ENCODE data around the gene ATAD1. TPM values are rescaled to one million over a fixed set of nuclear protein-coding genes. Genes with fewer than 3 reads are reported as not detected.

The ATAD1 gene
- total and polyA plus RNA-seq, 7 donors, result 6.9 to 45.3 (median 28.0) TPM

- H3K27me3 ChIP-seq, result no peaks in the 10 kb centered on the region
- DNase-seq, result no peak
- no peak for TF ChIP-seq POLR2A (IDR thresholded peaks at IDR 0.05)
- TF ChIP-seq CTCF (IDR thresholded peaks at IDR 0.05), result peak; percentile 21 to 64 (median 58)
- WGBS, 2 donors, result 49 to 56% methylated on average over 7 of the region's 7 CpGs
- intact Hi-C loops (cut with DNase I), result loop anchor here (5.0 to 10.0 kb wide), 2 partner anchors 78 to 200 kb away; partner anchors contain the start of gene PAPSS2
- H3K4me1 ChIP-seq, result peaks cover 0 to 7% (median 6%) of the 10 kb centered on the region in 4 donors
- no peak overlapping the region for H3K27ac ChIP-seq
- no peaks in the 10 kb centered on the region for H3K9me3 ChIP-seq
- no peak overlapping the region for H3K4me3 ChIP-seq
- no peaks in the 10 kb centered on the region for H3K36me3 ChIP-seq
Measured at GRCh38 chr10:87734987-87735827, 82.8 kb downstream of the ATAD1 start.

GRCh38 chr10:87733081-87733480, 84.9 kb downstream of the ATAD1 start:
- H3K36me3 ChIP-seq, result no peaks in the 10 kb centered on the region
- H3K9me3 ChIP-seq, result no peaks in the 10 kb centered on the region
- 76 to 82% methylated on average over 5 of the region's 5 CpGs for WGBS, 2 donors
- no peak overlapping the region for H3K4me3 ChIP-seq
- no peak for DNase-seq
- intact Hi-C loops (cut with DNase I), result loop anchor here (10.0 kb wide), 1 partner anchor 198 kb away; no protein-coding TSS in a partner anchor
- peaks cover 0 to 7% (median 6%) of the 10 kb centered on the region in 4 donors for H3K4me1 ChIP-seq
- no peak overlapping the region for H3K27ac ChIP-seq
- TF ChIP-seq CTCF (IDR thresholded peaks at IDR 0.05) (no peak), POLR2AphosphoS5 (IDR thresholded peaks at IDR 0.05) (no peak), POLR2A (IDR thresholded peaks at IDR 0.05) (no peak), EP300 (IDR thresholded peaks at IDR 0.05) (no peak)
- H3K27me3 ChIP-seq, result no peaks in the 10 kb centered on the region

GRCh38 chr10:87729940-87730339, 88.1 kb downstream of the ATAD1 start:
- no peak for DNase-seq
- no peak for TF ChIP-seq EP300 (IDR thresholded peaks at IDR 0.05)
- no peak for TF ChIP-seq CTCF (IDR thresholded peaks at IDR 0.05)
- no peak for TF ChIP-seq POLR2AphosphoS5 (IDR thresholded peaks at IDR 0.05)
- no peak for TF ChIP-seq POLR2A (IDR thresholded peaks at IDR 0.05)
- WGBS, 2 donors, result 55 to 71% methylated on average over 6 of the region's 6 CpGs
- Histone ChIP-seq H3K4me1 (peaks cover 0 to 4% (median 3%) of the 10 kb centered on the region in 4 donors), H3K36me3 (no peaks in the 10 kb centered on the region), H3K27me3 (no peaks in the 10 kb centered on the region), H3K9me3 (no peaks in the 10 kb centered on the region), H3K4me3 (no peak overlapping the region), H3K27ac (no peak overlapping the region)
- intact Hi-C loops (cut with DNase I), result loop anchor here (10.0 kb wide), 1 partner anchor 195 kb away; no protein-coding TSS in a partner anchor

GRCh38 chr10:87724789-87725188, 93.2 kb downstream of the ATAD1 start:
- intact Hi-C loops (cut with DNase I), result no loop called here
- no peaks in the 10 kb centered on the region for H3K27me3 ChIP-seq
- H3K4me3 ChIP-seq, result no peak overlapping the region
- no peaks in the 10 kb centered on the region for H3K36me3 ChIP-seq
- DNase-seq, result no peak
- no peak overlapping the region for H3K27ac ChIP-seq
- 97% methylated on average over 5 of the region's 5 CpGs for WGBS, 2 donors
- TF ChIP-seq EP300 (IDR thresholded peaks at IDR 0.05) (no peak), POLR2AphosphoS5 (IDR thresholded peaks at IDR 0.05) (no peak), CTCF (IDR thresholded peaks at IDR 0.05) (no peak), POLR2A (IDR thresholded peaks at IDR 0.05) (no peak)
- H3K9me3 ChIP-seq, result no peaks in the 10 kb centered on the region
- H3K4me1 ChIP-seq, result no peaks in the 10 kb centered on the region

All from sigmoid colon (tissue), 7 donors.